LNCAP (cell line): ENCODE data around the gene LSR.

Experiments
- CTCF ChIP-seq: fragments of 450-650 bp; IDR thresholded peaks from 2 replicates; pipeline ENCODE4 v1.5.1; 2017; ENCODE audit warnings: mild to moderate bottlenecking

LSR gene

GRCh38 chr19:35270381-35270811 is 21.6 kb downstream of the LSR start:
- no peak for TF ChIP-seq CTCF

GRCh38 chr19:35271546-35271945 is 22.7 kb downstream of the LSR start:
- TF ChIP-seq CTCF, result no peak

GRCh38 chr19:35272122-35272719 is 23.4 kb downstream of the LSR start:
- no peak for TF ChIP-seq CTCF

DNA sequence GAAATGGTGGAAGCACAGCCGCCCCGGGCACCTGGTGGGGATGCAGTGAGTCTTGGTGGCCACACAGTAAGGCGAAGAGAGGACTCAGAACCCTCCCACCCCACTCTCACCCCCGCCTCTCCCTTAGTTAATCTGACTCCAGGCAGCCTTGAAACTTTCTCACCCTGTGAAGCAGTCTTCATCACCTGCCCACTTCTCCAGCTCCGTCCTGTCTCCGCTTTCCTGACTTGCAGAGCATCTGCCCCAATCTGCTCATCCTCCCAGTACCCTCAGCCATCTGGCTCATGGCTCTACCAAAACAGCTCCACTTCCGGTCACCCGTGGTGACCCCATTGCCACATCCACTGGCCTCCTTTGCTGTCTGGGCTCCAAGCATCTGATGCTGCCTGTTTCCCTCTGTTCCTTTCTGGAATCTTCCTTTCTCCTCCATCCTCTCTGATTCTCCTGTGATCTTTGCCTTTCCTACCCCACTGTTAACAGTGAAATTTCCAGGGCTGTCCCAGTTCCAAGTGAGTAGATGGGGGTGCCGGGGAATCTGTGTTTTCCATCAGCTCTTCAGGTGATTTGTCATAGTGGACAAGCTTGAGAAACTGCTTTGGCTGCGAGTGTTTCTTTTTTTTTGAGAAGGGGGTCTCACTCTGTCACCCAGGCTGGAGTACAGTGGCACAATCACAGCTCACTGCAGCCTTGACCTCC is 24.3 kb downstream of the LSR start:
- TF ChIP-seq CTCF, result no peak

DNA sequence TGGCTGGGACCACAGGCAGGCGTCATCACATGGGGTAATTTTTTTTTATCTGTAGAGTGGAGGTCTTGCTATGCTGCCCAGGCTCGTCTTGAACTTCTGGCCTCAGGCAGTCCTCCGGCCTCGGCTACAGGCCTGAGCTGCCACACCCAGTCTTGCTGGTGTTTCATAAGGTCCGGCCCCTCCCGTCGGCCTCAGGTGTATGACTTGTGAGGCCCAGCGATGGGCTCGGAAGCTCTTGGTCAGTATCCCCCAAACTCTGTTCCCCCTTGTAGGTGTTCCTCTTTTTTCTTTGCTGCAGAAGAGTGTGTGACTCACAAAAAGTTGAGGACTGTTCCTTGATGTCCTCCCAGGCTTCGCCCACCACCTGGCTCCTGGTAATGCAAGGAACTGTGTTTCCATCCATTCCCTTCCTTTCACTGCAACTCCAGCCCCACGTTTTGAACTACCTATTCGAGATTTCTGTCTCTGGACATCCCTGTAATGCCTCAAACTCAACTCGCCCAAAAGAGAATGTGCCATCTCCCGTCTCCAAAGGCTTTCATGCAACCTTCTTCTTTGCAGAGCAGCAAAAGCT is 25.0 kb downstream of the LSR start:
- no peak for TF ChIP-seq CTCF

DNA sequence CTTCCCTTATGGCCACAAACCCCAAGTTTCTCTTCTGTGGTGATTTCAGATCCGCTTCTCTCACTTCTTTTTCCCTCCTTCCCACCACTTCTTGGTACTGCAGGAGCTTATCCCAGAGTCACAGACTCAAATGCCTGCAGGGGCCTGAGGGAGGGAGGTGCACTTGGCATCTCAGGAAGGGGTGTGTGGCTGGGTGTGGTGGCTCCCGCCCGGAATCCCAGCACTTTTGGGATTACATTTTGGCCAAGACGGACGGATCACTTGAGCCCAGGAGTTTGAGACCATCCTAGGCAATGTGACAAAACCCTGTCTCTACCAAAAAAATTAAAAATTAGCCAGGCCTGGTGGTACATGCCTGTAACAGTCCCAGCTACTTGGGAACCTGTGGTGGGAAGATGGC is 25.5 kb downstream of the LSR start:
- TF ChIP-seq CTCF, result no peak

- TF ChIP-seq CTCF, result no peak
Observed at GRCh38 chr19:35276706-35277281, 28.0 kb downstream of the LSR start.
